Caco-2 (cell line): Measurements from ENCODE around the gene B4GALNT4. TPM values are rescaled to one million over a fixed set of nuclear protein-coding genes. Genes with fewer than 3 reads are reported as not detected.
A peak's percentile ranks its signal among the peaks of the same experiment; 100 is the strongest.

Experiments used
- BruUV-seq: library from RNA; stranded (reverse); fragments of 400-500 nt; replicated peaks from 2 replicates; lab custom pipeline; 2021; lab: Mats Ljungman, UMichigan
- CTCF ChIA-PET: fragments of 300-600 bp; sonication (Branson Sonifier 250); formaldehyde crosslinking; loops from one replicate; lab custom pipeline; 2022; ENCODE audit warnings: antibody characterized with exemption; lab: Charles Lee
- POLR2A ChIA-PET: fragments of 300-600 bp; sonication (Branson Sonifier 250); formaldehyde crosslinking; loops from one replicate; lab custom pipeline; 2022; ENCODE audit warnings: antibody characterized with exemption; lab: Charles Lee
- DNase-seq, 2 experiments: peaks; one replicate each; pipeline versions ENCODE4 v3.0.0 to v3.0.0-alpha.2; 2020 to 2022
- H3K27me3 ChIP-seq: replicated peaks from 2 replicates; pipeline ENCODE4 v1.6.0; 2011; ENCODE audit warnings: low read length; ENCODE audit not compliant: control insufficient read depth, insufficient read depth
- H3K36me3 ChIP-seq: 2 replicates; pipeline ENCODE4 v1.5.1; 2011; ENCODE audit warnings: low read length; ENCODE audit not compliant: control insufficient read depth, insufficient read depth
- H3K4me1 ChIP-seq: fragments of 250-450 bp; sonication (Bioruptor Pico); 2 replicates; pipeline ENCODE4 v1.5.1; 2020; ENCODE audit warnings: mild to moderate bottlenecking
- H3K4me3 ChIP-seq: 2 replicates; pipeline ENCODE4 v1.5.1; 2011; ENCODE audit warnings: low read depth, mild to moderate bottlenecking, control low read depth, low read length
- H3K9me3 ChIP-seq: fragments of 250-450 bp; sonication (Bioruptor Pico); 2 replicates; pipeline ENCODE4 v1.5.1; 2020; ENCODE audit warnings: mild to moderate bottlenecking, moderate library complexity
- H3K27ac Mint-ChIP-seq: one replicate; pipeline ENCODE4 v1.8.0; 2022; ENCODE audit warnings: mixed read lengths; ENCODE audit not compliant: unreplicated experiment
- H3K27me3 Mint-ChIP-seq: one replicate; pipeline ENCODE4 v1.8.0; 2022; ENCODE audit warnings: mixed read lengths; ENCODE audit not compliant: insufficient read depth, unreplicated experiment
- H3K36me3 Mint-ChIP-seq: one replicate; pipeline ENCODE4 v1.8.0; 2022; ENCODE audit warnings: mild to moderate bottlenecking, mixed read lengths; ENCODE audit not compliant: insufficient read depth, unreplicated experiment
- H3K4me1 Mint-ChIP-seq: one replicate; pipeline ENCODE4 v1.8.0; 2022; ENCODE audit warnings: low read depth, mixed read lengths; ENCODE audit not compliant: unreplicated experiment
- H3K4me3 Mint-ChIP-seq: one replicate; pipeline ENCODE4 v1.8.0; 2022; ENCODE audit warnings: mild to moderate bottlenecking, moderate library complexity, mixed read lengths; ENCODE audit not compliant: unreplicated experiment
- H3K9me3 Mint-ChIP-seq: one replicate; pipeline ENCODE4 v1.8.0; 2022; ENCODE audit warnings: mixed read lengths; ENCODE audit not compliant: unreplicated experiment
- CTCF ChIP-seq, 2 experiments: fragments of 200-600 bp in 1 of 2; IDR thresholded peaks; 1 replicate in 1 of 2; 2 replicates in 1 of 2; pipeline versions ENCODE4 v1.5.1 to v1.8.0; 2011 to 2022; ENCODE audit warnings: antibody characterized with exemption in 1 of 2, control low read depth in 1 of 2, inconsistent platforms in 1 of 2, low read depth in 1 of 2, low read length in 1 of 2, mild to moderate bottlenecking in 1 of 2, moderate library complexity in 1 of 2; ENCODE audit not compliant: insufficient read depth in 1 of 2, severe bottlenecking in 1 of 2, unreplicated experiment in 1 of 2
- intact Hi-C: fragments of 100-400 bp; cut with micrococcal nuclease; formaldehyde crosslinking; loops from one replicate; pipeline ENCODE4 v1.10.0; 2022; ENCODE audit not compliant: unreplicated experiment
- total RNA-seq: library from RNA; stranded (reverse); gene quantifications from 2 replicates; pipeline ENCODE4 v1.2.3, GENCODE V29; 2022

Gene B4GALNT4
- total RNA-seq, 1 experiment from 2014 or later, result 35.6 TPM

- H3K36me3 ChIP-seq, result peaks cover 2% of the 10 kb centered on the region
- no peaks in the 10 kb centered on the region for H3K27me3 Mint-ChIP-seq
- peaks cover 33% of the 10 kb centered on the region for H3K36me3 Mint-ChIP-seq
- no peak for TF ChIP-seq CTCF (IDR thresholded peaks at IDR 0.05; ENCODE audit: insufficient read depth in 1 of 2, low read depth in 1 of 2, low read length in 1 of 2, severe bottlenecking in 1 of 2, unreplicated experiment in 1 of 2)
- ChIA-PET CTCF (no interaction called here), POLR2A (interaction anchor here (1.6 kb wide), 1 partner anchor 188 kb away, joined by 7 read pairs; the partner anchor contains the start of genes BET1L and RIC8A)
- peak overlapping the region; percentile 82 for H3K27ac Mint-ChIP-seq
- no peak for DNase-seq
- H3K4me1 Mint-ChIP-seq, result peaks cover 8% of the 10 kb centered on the region
- no peaks in the 10 kb centered on the region for H3K27me3 ChIP-seq
- H3K9me3 Mint-ChIP-seq, result no peaks in the 10 kb centered on the region
- peak overlapping the region; percentile 86 for H3K4me3 Mint-ChIP-seq
- peak overlapping the region; percentile 95 for H3K4me3 ChIP-seq
- peaks cover 28% of the 10 kb centered on the region for H3K4me1 ChIP-seq
- BruUV-seq, result no TSS peak
- intact Hi-C loops, result loop anchor here (10.0 kb wide), 1 partner anchor 50 kb away; the partner anchor contains the start of gene ANO9
- 0 out of 2 replicates have a peak, but pooled peaks cover 3% of the 10 kb centered on the region for H3K9me3 ChIP-seq
These were observed 25.8 kb downstream of the B4GALNT4 start for GRCh38 chr11:394858-395655.

- Histone ChIP-seq H3K27me3 (no peaks in the 10 kb centered on the region), H3K9me3 (0 out of 2 replicates have a peak, but pooled peaks cover 3% of the 10 kb centered on the region), H3K36me3 (peaks cover 2% of the 10 kb centered on the region), H3K4me3 (peak overlapping the region; percentile 95), H3K4me1 (peaks cover 28% of the 10 kb centered on the region)
- H3K4me1 Mint-ChIP-seq, result peaks cover 8% of the 10 kb centered on the region
- CTCF ChIA-PET, result interaction anchor here (0.9 to 1.2 kb wide), 2 partner anchors 53 to 145 kb away, joined by 3 read pairs; no protein-coding TSS in a partner anchor
- no TSS peak for BruUV-seq
- no peaks in the 10 kb centered on the region for H3K9me3 Mint-ChIP-seq
- peaks cover 38% of the 10 kb centered on the region for H3K36me3 Mint-ChIP-seq
- H3K4me3 Mint-ChIP-seq, result peak overlapping the region; percentile 86
- intact Hi-C loops, result loop anchor here (10.0 kb wide), 1 partner anchor 49 kb away; the partner anchor contains the start of gene ANO9
- H3K27me3 Mint-ChIP-seq, result no peaks in the 10 kb centered on the region
- TF ChIP-seq CTCF (IDR thresholded peaks at IDR 0.05; ENCODE audit: insufficient read depth in 1 of 2, low read depth in 1 of 2, low read length in 1 of 2, severe bottlenecking in 1 of 2, unreplicated experiment in 1 of 2), result no peak
- POLR2A ChIA-PET, result no interaction called here
- H3K27ac Mint-ChIP-seq, result no peak overlapping the region
- no peak for DNase-seq
These were observed 26.6 kb downstream of the B4GALNT4 start for GRCh38 chr11:395866-396265.

- Mint-ChIP-seq H3K4me3 (peak overlapping the region; percentile 86), H3K36me3 (peaks cover 38% of the 10 kb centered on the region), H3K9me3 (no peaks in the 10 kb centered on the region), H3K27me3 (no peaks in the 10 kb centered on the region), H3K4me1 (peaks cover 8% of the 10 kb centered on the region), H3K27ac (no peak overlapping the region)
- intact Hi-C loops, result loop anchor here (10.0 kb wide), 1 partner anchor 48 kb away; the partner anchor contains the start of gene ANO9
- Histone ChIP-seq H3K4me3 (no peak overlapping the region), H3K4me1 (peaks cover 27% of the 10 kb centered on the region), H3K9me3 (0 out of 2 replicates have a peak, but pooled peaks cover 3% of the 10 kb centered on the region), H3K36me3 (peaks cover 2% of the 10 kb centered on the region), H3K27me3 (no peaks in the 10 kb centered on the region)
- DNase-seq, result no peak
- POLR2A ChIA-PET, result no interaction called here
- BruUV-seq, result no TSS peak
- peak in 1 of 2 experiments; percentile 24 for TF ChIP-seq CTCF (IDR thresholded peaks at IDR 0.05; ENCODE audit: insufficient read depth in 1 of 2, low read depth in 1 of 2, low read length in 1 of 2, severe bottlenecking in 1 of 2, unreplicated experiment in 1 of 2)
- CTCF ChIA-PET, result interaction anchor here (0.9 to 1.2 kb wide), 2 partner anchors 52 to 146 kb away, joined by 3 read pairs; no protein-coding TSS in a partner anchor
These were observed 27.2 kb downstream of the B4GALNT4 start for GRCh38 chr11:396511-396947.
